H1 (cell line): ENCODE data around the gene IL10. TPM values are rescaled to one million over a fixed set of nuclear protein-coding genes. Genes with fewer than 3 reads are reported as not detected.

Source experiments
- CTCF ChIA-PET: fragments of 300-600 bp; sonication (Branson Sonifier 250); formaldehyde crosslinking; loops from one replicate; lab custom pipeline; 2021; ENCODE audit not compliant: partially characterized antibody; lab: Charles Lee
- POLR2A ChIA-PET: fragments of 300-600 bp; sonication (Branson Sonifier 250); formaldehyde crosslinking; loops from one replicate; lab custom pipeline; 2021; ENCODE audit warnings: inconsistent platforms; ENCODE audit not compliant: partially characterized antibody; lab: Charles Lee
- DNase-seq, 2 experiments: peaks; one replicate each; pipeline versions ENCODE4 v3.0.0 to v3.0.0-alpha.2; 2010 to 2022; ENCODE audit warnings: low spot score in 2 of 2, low read depth in 1 of 2, mixed read lengths in 1 of 2
- FAIRE-seq: peaks from 2 replicates; lab custom pipeline; 2011; peaks lifted over from hg19 to GRCh38; lab: Jason Lieb, UNC
- H2AFZ ChIP-seq: 2 replicates; pipeline ENCODE4 v1.8.1; 2012; ENCODE audit warnings: low read length, inconsistent platforms
- H2AK5ac ChIP-seq: 2 replicates; pipeline ENCODE4 v1.6.1; 2013; ENCODE audit warnings: low read depth, low read length
- H2BK120ac ChIP-seq: replicated peaks from 2 replicates; pipeline ENCODE3; 2013; ENCODE audit warnings: low read depth, low read length, inconsistent platforms
- H2BK12ac ChIP-seq: 2 replicates; pipeline ENCODE4 v1.6.1; 2013; ENCODE audit warnings: low read depth, low read length
- H2BK15ac ChIP-seq: 2 replicates; pipeline ENCODE4 v1.6.1; 2013; ENCODE audit warnings: low read length
- H2BK20ac ChIP-seq: 2 replicates; pipeline ENCODE4 v1.6.1; 2013; ENCODE audit warnings: low read length
- H2BK5ac ChIP-seq: 2 replicates; pipeline ENCODE4 v1.6.1; 2013; ENCODE audit warnings: low read depth, low read length
- H3K14ac ChIP-seq: 2 replicates; pipeline ENCODE4 v1.6.1; 2013; ENCODE audit warnings: inconsistent platforms; ENCODE audit not compliant: insufficient read length
- H3K18ac ChIP-seq: 2 replicates; pipeline ENCODE4 v1.6.1; 2013; ENCODE audit warnings: low read length; ENCODE audit errors: extremely low read depth
- H3K23ac ChIP-seq: 2 replicates; pipeline ENCODE4 v1.6.1; 2013; ENCODE audit warnings: inconsistent platforms; ENCODE audit not compliant: insufficient read length
- H3K23me2 ChIP-seq: 2 replicates; pipeline ENCODE4 v1.6.1; 2013; ENCODE audit warnings: low read depth, low read length
- H3K27ac ChIP-seq: 2 replicates; pipeline ENCODE4 v1.6.1; 2011; ENCODE audit warnings: low read depth, low read length, inconsistent platforms
- H3K27me3 ChIP-seq, 4 experiments: replicated peaks in 1 of 4; 1 replicate in 1 of 4; 2 replicates in 3 of 4; pipeline versions ENCODE4 v1.6.1 to v1.8.1; 2011 to 2013; ENCODE audit warnings: low read length in 3 of 4, mild to moderate bottlenecking in 3 of 4, inconsistent platforms in 2 of 4, mixed read lengths in 2 of 4, moderate library complexity in 1 of 4; ENCODE audit not compliant: control insufficient read depth in 3 of 4, insufficient read depth in 3 of 4; ENCODE audit errors: extremely low read depth in 1 of 4
- H3K36me3 ChIP-seq, 4 experiments: 2 replicates each; pipeline versions ENCODE4 v1.6.1 to v1.8.1; 2011 to 2013; ENCODE audit warnings: mild to moderate bottlenecking in 4 of 4, low read length in 3 of 4, moderate library complexity in 2 of 4, control low read depth in 1 of 4, inconsistent platforms in 1 of 4; ENCODE audit not compliant: insufficient read depth in 4 of 4, control insufficient read depth in 2 of 4
- H3K4ac ChIP-seq: replicated peaks from 2 replicates; pipeline ENCODE3; 2013; ENCODE audit warnings: low read length, low read depth, mixed read lengths, inconsistent platforms; ENCODE audit not compliant: insufficient read length
- H3K4me1 ChIP-seq, 4 experiments: replicated peaks in 1 of 4; 1 replicate in 1 of 4; 2 replicates in 3 of 4; pipeline versions ENCODE4 v1.6.1 to v1.8.1; 2011 to 2013; ENCODE audit warnings: low read length in 3 of 4, inconsistent platforms in 2 of 4, mixed read lengths in 1 of 4; ENCODE audit not compliant: insufficient read depth in 4 of 4, control insufficient read depth in 3 of 4
- H3K4me2 ChIP-seq, 2 experiments: 2 replicates each; pipeline versions ENCODE4 v1.6.1 to v1.8.1; 2011 to 2013; ENCODE audit warnings: low read depth in 2 of 2, low read length in 2 of 2, control low read depth in 1 of 2, inconsistent platforms in 1 of 2, mild to moderate bottlenecking in 1 of 2; ENCODE audit not compliant: insufficient read depth in 1 of 2
- H3K4me3 ChIP-seq, 4 experiments: fragments of 200-600, 300-600 bp in 1 of 4; sonication (generic), shearing (Covaris generic), sonication (Bioruptor Twin) in 1 of 4; 2 replicates each; pipeline versions ENCODE4 v1.5.1 to v1.8.1; 2011 to 2016; ENCODE audit warnings: low read length in 4 of 4, low read depth in 3 of 4, control low read depth in 2 of 4, inconsistent platforms in 2 of 4, mild to moderate bottlenecking in 2 of 4, mixed read lengths in 1 of 4, moderate library complexity in 1 of 4; ENCODE audit not compliant: insufficient read depth in 2 of 4; ENCODE audit errors: extremely low read depth in 1 of 4
- H3K56ac ChIP-seq: replicated peaks from 2 replicates; pipeline ENCODE3; 2013; ENCODE audit warnings: low read depth, mild to moderate bottlenecking, mixed read lengths, low read length, inconsistent platforms; ENCODE audit not compliant: insufficient read length
- H3K79me1 ChIP-seq: 2 replicates; pipeline ENCODE4 v1.6.1; 2013; ENCODE audit warnings: low read depth, low read length, control low read depth
- H3K79me2 ChIP-seq, 2 experiments: 2 replicates each; pipeline versions ENCODE4 v1.6.1 to v1.8.1; 2012 to 2013; ENCODE audit warnings: low read length in 2 of 2, mild to moderate bottlenecking in 2 of 2, inconsistent platforms in 1 of 2; ENCODE audit not compliant: insufficient read depth in 2 of 2, control insufficient read depth in 1 of 2
- H3K9ac ChIP-seq, 4 experiments: replicated peaks in 1 of 4; 1 replicate in 1 of 4; 2 replicates in 3 of 4; pipeline versions ENCODE4 v1.6.1 to v1.8.1; 2011 to 2013; ENCODE audit warnings: low read depth in 3 of 4, low read length in 3 of 4, control low read depth in 2 of 4, mild to moderate bottlenecking in 2 of 4, moderate library complexity in 2 of 4, inconsistent platforms in 1 of 4; ENCODE audit errors: extremely low read depth in 1 of 4
- H3K9me3 ChIP-seq, 2 experiments: 2 replicates each; pipeline versions ENCODE4 v1.6.1 to v1.8.1; 2012 to 2013; ENCODE audit warnings: mild to moderate bottlenecking in 2 of 2, moderate library complexity in 2 of 2, control low read depth in 1 of 2, inconsistent platforms in 1 of 2, low read depth in 1 of 2, low read length in 1 of 2, mixed read lengths in 1 of 2; ENCODE audit not compliant: insufficient read depth in 2 of 2
- H4K20me1 ChIP-seq, 2 experiments: replicated peaks in 1 of 2; 2 replicates each; pipeline versions ENCODE3 to v1.8.1; 2011 to 2013; ENCODE audit warnings: inconsistent platforms in 2 of 2, low read length in 2 of 2, mild to moderate bottlenecking in 1 of 2; ENCODE audit not compliant: insufficient read depth in 2 of 2, control insufficient read depth in 1 of 2
- H4K5ac ChIP-seq: 2 replicates; pipeline ENCODE4 v1.6.1; 2013; ENCODE audit warnings: low read length, low read depth, mixed read lengths, inconsistent platforms; ENCODE audit not compliant: insufficient read length
- H4K8ac ChIP-seq: 2 replicates; pipeline ENCODE4 v1.8.0; 2013; ENCODE audit warnings: mild to moderate bottlenecking, moderate library complexity, low read length, inconsistent platforms; ENCODE audit not compliant: insufficient read depth; ENCODE audit errors: extremely low read depth
- H4K91ac ChIP-seq: replicated peaks from 2 replicates; pipeline ENCODE3; 2013; ENCODE audit warnings: low read length, mixed read lengths, inconsistent platforms; ENCODE audit not compliant: insufficient read length
- ATF2 ChIP-seq: IDR thresholded peaks from 2 replicates; pipeline ENCODE4 v1.6.1; 2012; ENCODE audit warnings: low read length, inconsistent platforms
- CHD1 ChIP-seq: IDR thresholded peaks from 2 replicates; pipeline ENCODE4 v1.6.1; 2012; ENCODE audit warnings: low read depth, low read length, improper control_type of control experiment
- CREB1 ChIP-seq: IDR thresholded peaks from 2 replicates; pipeline ENCODE4 v1.6.1; 2012; ENCODE audit warnings: inconsistent platforms
- CTBP2 ChIP-seq: IDR thresholded peaks from 2 replicates; pipeline ENCODE4 v1.7.0; 2011; ENCODE audit warnings: borderline replicate concordance, mild to moderate bottlenecking, moderate library complexity, mixed read lengths, low read length; ENCODE audit not compliant: insufficient read depth, insufficient read length
- E2F6 ChIP-seq: IDR thresholded peaks from 2 replicates; pipeline ENCODE4 v1.6.1; 2012; ENCODE audit warnings: inconsistent platforms
- JUN ChIP-seq: IDR thresholded peaks from 2 replicates; pipeline ENCODE4 v1.6.1; 2011; ENCODE audit warnings: low read depth, mild to moderate bottlenecking, improper control_type of control experiment, low read length
- KDM4A ChIP-seq: IDR thresholded peaks from one replicate; pipeline ENCODE4 v1.7.1; 2012; ENCODE audit warnings: low read depth, mild to moderate bottlenecking, moderate library complexity, low read length, inconsistent platforms; ENCODE audit not compliant: severe bottlenecking
- POLR2A ChIP-seq, 2 experiments: IDR thresholded peaks; 1 replicate in 1 of 2; 2 replicates in 1 of 2; pipeline ENCODE4 v1.6.1; 2011; ENCODE audit warnings: low read depth in 2 of 2, low read length in 2 of 2, mild to moderate bottlenecking in 2 of 2; ENCODE audit errors: control extremely low read depth in 1 of 2
- RNF2 ChIP-seq: fragments of 200-900, 300-1000 bp; sonication (generic); IDR thresholded peaks from 2 replicates; pipeline ENCODE4 v1.7.1; 2016; ENCODE audit warnings: borderline replicate concordance, low read depth, mild to moderate bottlenecking, antibody characterized with exemption, low read length; ENCODE audit not compliant: poor library complexity, severe bottlenecking; ENCODE audit errors: missing control alignments
- SIN3A ChIP-seq, 2 experiments: IDR thresholded peaks in 1 of 2; conservative IDR thresholded peaks in 1 of 2; 2 replicates each; pipeline ENCODE4 v1.6.1; 2011 to 2012; ENCODE audit warnings: low read length in 2 of 2, improper control_type of control experiment in 1 of 2, low read depth in 1 of 2, mild to moderate bottlenecking in 1 of 2
- SP2 ChIP-seq: IDR thresholded peaks from 2 replicates; pipeline ENCODE4 v1.6.1; 2012; ENCODE audit warnings: mild to moderate bottlenecking, low read length, inconsistent platforms
- SP4 ChIP-seq: IDR thresholded peaks from 2 replicates; pipeline ENCODE4 v1.6.1; 2012; ENCODE audit warnings: low read length, inconsistent platforms
- WGBS, 2 experiments: shearing (Covaris generic) in 1 of 2; methylation state at CpG; one replicate each; pipeline versions ENCODE4 v1.1.6 to v1.1.7; 2013 to 2015; ENCODE audit warnings: low lambda C conversion rate in 2 of 2, mixed read lengths in 2 of 2, inconsistent platforms in 1 of 2, low coverage in 1 of 2, missing lambda C conversion rate in 1 of 2; ENCODE audit not compliant: insufficient replicate concordance in 2 of 2, insufficient coverage in 1 of 2, insufficient read length in 1 of 2; ENCODE audit errors: extremely low coverage in 1 of 2, missing lambda C conversion rate in 1 of 2; 5-methylcytosine and 5-hydroxymethylcytosine counted together
- polyA plus RNA-seq, 7 experiments: library from polyadenylated mRNA; depleted of rRNA in 3 of 7; stranded (reverse) in 5 of 7; unstranded in 2 of 7; fragments of >200 nt in 5 of 7; fragments of 200-250 nt in 2 of 7; gene quantifications; 1 replicate in 5 of 7; 2 replicates in 1 of 7; 4 replicates in 1 of 7; pipeline versions ENCODE4 v1.2.1 to v1.2.3, GENCODE V29; 2011 to 2013; ENCODE audit warnings: missing spikeins in 2 of 7, mixed read lengths in 2 of 7
- total RNA-seq: library from RNA; stranded (reverse); fragmentation: NEBNext Ultra II Directional; extraction: Animal tissue kit (Norgen Biotek cat#: 25700); gene quantifications from 2 replicates; pipeline ENCODE4 v1.2.1, GENCODE V29; 2021

Gene IL10
- total and polyA plus RNA-seq, 2 of the 8 experiments (the other 6 are each of a cell fraction or from before 2014, with no cell fraction given) = not detected

GRCh38 chr1:206745301-206745700 is 27.0 kb downstream of the IL10 start:
- TF ChIP-seq CTBP2 (no peak), SP4 (no peak), CHD1 (no peak), JUN (no peak), POLR2A (IDR thresholded peaks at IDR 0.05; ENCODE audit: control extremely low read depth in 1 of 2, low read depth in 2 of 2, low read length in 2 of 2) (no peak), ATF2 (no peak), SP2 (no peak), RNF2 (no peak), SIN3A (conservative IDR thresholded peaks at IDR 0.05 in 1 of 2, IDR thresholded peaks at IDR 0.05 in 1 of 2; ENCODE audit: low read depth in 1 of 2, low read length in 2 of 2) (no peak), CREB1 (no peak), E2F6 (no peak), KDM4A (no peak)
- DNase-seq = no peak
- Histone ChIP-seq H3K18ac (no peak overlapping the region), H3K9me3 (no peaks in the 10 kb centered on the region), H3K56ac (no peak overlapping the region), H3K23me2 (no peaks in the 10 kb centered on the region; the same call in 1 of the 2 replicates), H3K4me2 (no peak overlapping the region), H3K9ac (no peak overlapping the region), H4K5ac (no peak overlapping the region), H2BK120ac (no peak overlapping the region), H4K20me1 (no peaks in the 10 kb centered on the region), H2BK15ac (no peak overlapping the region), H3K79me2 (no peaks in the 10 kb centered on the region), H2AK5ac (no peak overlapping the region), H3K4me3 (no peak overlapping the region), H2BK12ac (no peak overlapping the region), H3K4me1 (no peaks in the 10 kb centered on the region), H3K79me1 (no peaks in the 10 kb centered on the region), H3K27ac (no peak overlapping the region), H3K4ac (no peak overlapping the region), H3K36me3 (no peaks in the 10 kb centered on the region), H2BK20ac (no peak overlapping the region), H3K27me3 (peaks cover 0 to under 1% (median 0%) of the 10 kb centered on the region in 4 experiments; a peak in 3 of 7 replicates), H2BK5ac (no peak overlapping the region), H4K91ac (no peak overlapping the region), H2AFZ (no peak overlapping the region), H3K23ac (no peak overlapping the region), H3K14ac (no peak overlapping the region), H4K8ac (no peak overlapping the region)
- FAIRE-seq = no peak
- CTCF ChIA-PET = interaction anchor here (0.6 to 3.6 kb wide), 13 partner anchors 9 to 1241 kb away, joined by 3 to 24 read pairs (median 4); no protein-coding TSS in a partner anchor
- WGBS, 2 experiments = 92% methylated on average over 1 of the region's 1 CpG; no CpG with 5 or more reads in 1 of the 2 experiments
- POLR2A ChIA-PET = interaction anchor here (0.7 kb wide), 1 partner anchor 267 kb away, joined by 3 read pairs; no protein-coding TSS in a partner anchor
